Type B pancreatic cell (in vitro differentiated cells): Measurements from ENCODE around the gene CORO1A. TPM values are rescaled to one million over a fixed set of nuclear protein-coding genes. Genes with fewer than 3 reads are reported as not detected.

Source experiments
- DNase-seq: peaks from one replicate; pipeline ENCODE4 v3.0.0; 2021; ENCODE audit warnings: mixed read lengths; ENCODE audit not compliant: unreplicated experiment; ENCODE audit errors: extremely low spot score
- H3K27ac Mint-ChIP-seq: 2 replicates; pipeline ENCODE4 v1.8.0; 2021; ENCODE audit warnings: mild to moderate bottlenecking, mixed read lengths
- H3K27me3 Mint-ChIP-seq: 2 replicates; pipeline ENCODE4 v1.8.0; 2021; ENCODE audit warnings: mixed read lengths
- H3K36me3 Mint-ChIP-seq: 2 replicates; pipeline ENCODE4 v1.8.0; 2021; ENCODE audit warnings: mixed read lengths
- H3K4me1 Mint-ChIP-seq: one replicate; pipeline ENCODE4 v1.8.0; 2021; ENCODE audit warnings: mixed read lengths; ENCODE audit not compliant: unreplicated experiment
- H3K4me3 Mint-ChIP-seq: 2 replicates; pipeline ENCODE4 v1.8.0; 2021; ENCODE audit warnings: mild to moderate bottlenecking, mixed read lengths
- H3K9me3 Mint-ChIP-seq: 2 replicates; pipeline ENCODE4 v1.8.0; 2021; ENCODE audit warnings: mixed read lengths
- total RNA-seq: library from RNA; stranded (reverse); gene quantifications from 2 replicates; pipeline ENCODE4 v1.2.1, GENCODE V29; 2021; ENCODE audit warnings: low replicate concordance
- TF ChIP-seq, protein P1 (sequence below): fragments of 200-600 bp; sonication (generic); conservative IDR thresholded peaks from 2 replicates; pipeline ENCODE4 v1.5.0; 2021; ENCODE audit warnings: antibody characterized with exemption, mild to moderate bottlenecking

CORO1A gene
- total RNA-seq, 1 donor from 2014 or later: 10.8 TPM

DNA sequence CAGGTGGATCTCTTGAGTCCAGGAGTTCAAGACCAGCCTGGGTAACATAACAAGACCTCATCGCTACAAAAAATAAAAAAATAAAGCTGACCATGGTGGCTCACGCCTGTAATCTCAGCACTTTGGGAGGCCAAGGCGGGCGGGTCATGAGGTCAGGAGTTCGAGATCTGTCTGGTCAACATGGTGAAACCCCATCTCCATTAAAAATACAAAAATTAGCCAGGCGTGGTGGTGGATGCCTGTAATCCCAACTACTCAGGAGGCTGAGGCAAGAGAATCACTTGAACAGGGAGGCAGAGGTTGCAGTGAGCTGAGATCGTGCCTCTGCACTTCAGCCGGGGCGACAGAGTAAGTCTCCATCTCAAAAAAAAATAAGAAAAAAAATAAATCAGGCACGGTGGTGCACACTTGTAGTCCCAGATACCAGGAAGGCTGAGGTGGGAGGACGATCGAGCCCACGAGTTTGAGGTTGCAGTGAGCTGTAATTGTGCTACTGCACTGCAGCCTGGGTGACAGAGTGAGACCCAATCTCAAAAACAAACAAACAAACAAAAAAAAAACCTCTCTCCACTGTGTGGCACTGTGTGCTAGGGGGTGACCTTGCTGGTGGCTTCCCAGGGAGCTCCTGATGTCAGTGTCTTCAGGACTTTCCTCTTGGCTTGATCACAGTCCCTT, 40.6 kb upstream of the CORO1A start:
- no peak for DNase-seq
- H3K27ac Mint-ChIP-seq: no peak overlapping the region
- H3K9me3 Mint-ChIP-seq: no peaks in the 10 kb centered on the region
- H3K4me1 Mint-ChIP-seq: no peaks in the 10 kb centered on the region
- no peaks in the 10 kb centered on the region for H3K36me3 Mint-ChIP-seq
- no peaks in the 10 kb centered on the region for H3K27me3 Mint-ChIP-seq
- TF ChIP-seq, protein P1, sequence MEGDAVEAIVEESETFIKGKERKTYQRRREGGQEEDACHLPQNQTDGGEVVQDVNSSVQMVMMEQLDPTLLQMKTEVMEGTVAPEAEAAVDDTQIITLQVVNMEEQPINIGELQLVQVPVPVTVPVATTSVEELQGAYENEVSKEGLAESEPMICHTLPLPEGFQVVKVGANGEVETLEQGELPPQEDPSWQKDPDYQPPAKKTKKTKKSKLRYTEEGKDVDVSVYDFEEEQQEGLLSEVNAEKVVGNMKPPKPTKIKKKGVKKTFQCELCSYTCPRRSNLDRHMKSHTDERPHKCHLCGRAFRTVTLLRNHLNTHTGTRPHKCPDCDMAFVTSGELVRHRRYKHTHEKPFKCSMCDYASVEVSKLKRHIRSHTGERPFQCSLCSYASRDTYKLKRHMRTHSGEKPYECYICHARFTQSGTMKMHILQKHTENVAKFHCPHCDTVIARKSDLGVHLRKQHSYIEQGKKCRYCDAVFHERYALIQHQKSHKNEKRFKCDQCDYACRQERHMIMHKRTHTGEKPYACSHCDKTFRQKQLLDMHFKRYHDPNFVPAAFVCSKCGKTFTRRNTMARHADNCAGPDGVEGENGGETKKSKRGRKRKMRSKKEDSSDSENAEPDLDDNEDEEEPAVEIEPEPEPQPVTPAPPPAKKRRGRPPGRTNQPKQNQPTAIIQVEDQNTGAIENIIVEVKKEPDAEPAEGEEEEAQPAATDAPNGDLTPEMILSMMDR: no peak
- H3K4me3 Mint-ChIP-seq: no peak overlapping the region

DNA sequence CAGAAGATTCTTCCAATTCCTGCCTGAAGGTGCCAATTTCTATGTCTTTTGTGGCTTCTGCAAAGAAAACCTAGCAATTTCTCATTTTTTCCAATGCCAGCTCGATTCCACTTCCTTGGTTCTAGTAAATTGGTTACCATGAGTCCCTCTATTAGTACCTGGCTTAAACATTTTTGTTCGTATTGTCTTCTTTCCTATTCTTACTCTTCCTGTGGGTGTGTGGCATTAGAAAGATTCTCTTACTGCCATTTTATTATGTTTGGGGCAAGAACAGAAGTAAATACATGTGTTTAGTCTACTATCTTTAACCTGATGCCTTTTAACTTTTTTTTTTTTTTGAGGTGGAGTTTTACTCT, 40.1 kb upstream of the CORO1A start:
- DNase-seq: no peak
- no peaks in the 10 kb centered on the region for H3K9me3 Mint-ChIP-seq
- no peaks in the 10 kb centered on the region for H3K4me1 Mint-ChIP-seq
- H3K4me3 Mint-ChIP-seq: no peak overlapping the region
- TF ChIP-seq, protein P1: no peak
- no peak overlapping the region for H3K27ac Mint-ChIP-seq
- H3K36me3 Mint-ChIP-seq: no peaks in the 10 kb centered on the region
- no peaks in the 10 kb centered on the region for H3K27me3 Mint-ChIP-seq

DNA sequence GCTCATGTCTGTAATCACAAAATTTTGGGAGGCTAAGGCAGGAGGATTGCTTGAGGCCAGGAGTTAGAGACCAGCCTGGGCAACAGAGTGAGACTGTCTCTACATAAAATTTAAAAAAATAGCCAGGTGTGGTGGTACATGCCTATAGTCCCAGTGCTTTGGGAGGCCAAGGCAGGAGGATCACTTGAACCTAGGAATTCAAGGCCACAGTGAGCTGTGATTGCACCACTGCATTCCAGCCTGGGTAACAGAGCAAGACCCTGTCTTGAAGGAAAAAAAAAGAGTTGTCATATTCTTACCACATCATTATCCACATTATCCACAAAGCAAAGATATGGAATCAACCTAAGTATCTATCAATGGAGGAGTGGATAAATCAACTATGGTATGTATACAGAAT, 39.4 kb upstream of the CORO1A start:
- Mint-ChIP-seq H3K9me3 (no peaks in the 10 kb centered on the region), H3K36me3 (no peaks in the 10 kb centered on the region), H3K27ac (no peak overlapping the region), H3K4me1 (no peaks in the 10 kb centered on the region), H3K27me3 (no peaks in the 10 kb centered on the region), H3K4me3 (no peak overlapping the region)
- TF ChIP-seq, protein P1: no peak
- no peak for DNase-seq

DNA sequence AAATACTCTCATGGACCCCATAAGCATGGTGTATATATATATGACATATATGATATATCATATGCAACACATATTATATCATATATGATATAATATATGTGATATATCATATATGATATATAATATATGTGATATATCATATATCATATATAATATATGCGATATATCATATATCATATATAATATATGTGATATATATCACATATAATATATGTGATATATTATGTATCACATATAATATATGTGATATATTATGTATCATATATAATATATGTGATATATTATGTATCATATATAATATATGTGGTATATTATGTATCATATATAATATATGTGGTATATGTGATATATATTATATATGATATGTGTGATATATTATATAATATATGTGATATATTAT, 38.5 kb upstream of the CORO1A start:
- Mint-ChIP-seq H3K9me3 (peaks cover 5% of the 10 kb centered on the region), H3K27ac (no peak overlapping the region), H3K4me1 (no peaks in the 10 kb centered on the region), H3K27me3 (no peaks in the 10 kb centered on the region), H3K4me3 (no peak overlapping the region), H3K36me3 (no peaks in the 10 kb centered on the region)
- TF ChIP-seq, protein P1: no peak
- DNase-seq: no peak

DNA sequence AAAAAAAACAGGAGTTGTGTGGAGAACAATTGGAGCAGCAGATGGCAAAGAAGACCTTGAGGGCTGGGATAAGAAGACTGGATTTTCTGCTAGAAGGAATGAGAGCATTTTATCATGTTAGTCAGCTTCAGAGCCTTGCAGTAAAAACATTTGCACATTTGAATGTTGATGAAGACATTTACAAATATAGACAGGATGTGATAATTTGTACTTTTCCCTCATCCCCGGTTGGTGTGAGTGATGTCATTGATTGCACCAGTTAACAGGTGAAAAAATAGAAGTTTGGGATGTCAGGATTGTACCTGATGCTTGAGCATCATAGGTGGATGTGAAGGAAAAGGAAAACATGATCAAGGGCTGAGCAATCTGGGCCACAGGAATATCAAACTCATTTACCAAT, 37.7 kb upstream of the CORO1A start:
- Mint-ChIP-seq H3K4me3 (no peak overlapping the region), H3K27ac (no peak overlapping the region), H3K4me1 (no peaks in the 10 kb centered on the region), H3K27me3 (no peaks in the 10 kb centered on the region), H3K36me3 (no peaks in the 10 kb centered on the region), H3K9me3 (peaks cover 5% of the 10 kb centered on the region)
- TF ChIP-seq, protein P1: no peak
- no peak for DNase-seq
